GM10266 (cell line): ENCODE data around the gene NRXN3.

Experiments
- DNase-seq: peaks from one replicate; pipeline ENCODE4 v3.0.0; 2012; ENCODE audit errors: extremely low spot score
- TF ChIP-seq, protein P1 (sequence below): IDR thresholded peaks from 2 replicates; pipeline ENCODE4 v1.5.1; 2012; ENCODE audit warnings: mild to moderate bottlenecking, low read depth; ENCODE audit not compliant: control insufficient read depth, insufficient read depth; ENCODE audit errors: missing control alignments

The NRXN3 gene

DNA sequence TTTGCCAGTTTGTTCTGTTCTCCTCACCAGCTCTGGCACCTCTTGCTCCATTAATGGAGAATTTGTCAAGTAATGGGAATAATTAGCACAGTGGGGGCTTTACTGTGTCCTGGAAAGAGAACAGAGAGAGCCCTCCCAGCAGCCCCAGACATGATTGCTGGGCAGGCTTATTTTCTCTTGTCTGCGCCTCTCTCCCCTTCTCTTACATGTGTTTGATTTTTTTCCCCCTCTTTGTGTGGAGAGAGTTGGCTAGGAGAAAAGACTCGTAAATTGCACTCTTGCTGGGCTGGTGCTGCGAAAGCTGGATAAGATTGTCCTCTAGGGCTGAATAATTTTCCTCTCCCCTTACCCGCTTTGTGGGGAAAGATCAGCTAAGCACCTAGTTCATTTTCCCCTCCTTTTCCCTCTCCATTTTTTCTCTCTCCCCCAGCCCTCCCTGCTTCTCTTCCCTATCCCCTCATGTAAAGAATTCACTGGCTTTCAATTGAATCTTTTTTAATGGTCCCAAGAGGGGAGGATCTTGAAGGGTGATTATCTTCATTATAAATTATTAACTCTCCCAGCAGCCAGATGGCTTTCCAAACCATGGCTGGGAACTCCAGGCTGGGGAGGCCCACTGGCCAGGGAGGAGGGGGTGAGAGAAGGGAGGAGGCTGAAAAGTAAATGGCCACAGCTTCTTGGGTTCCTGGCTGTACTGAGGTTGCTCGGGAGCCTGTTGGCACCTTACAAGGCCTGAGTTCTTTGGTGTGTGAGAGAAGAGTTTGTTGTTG is 62.2 kb downstream of the NRXN3 start:
- DNase-seq, result no peak

DNA sequence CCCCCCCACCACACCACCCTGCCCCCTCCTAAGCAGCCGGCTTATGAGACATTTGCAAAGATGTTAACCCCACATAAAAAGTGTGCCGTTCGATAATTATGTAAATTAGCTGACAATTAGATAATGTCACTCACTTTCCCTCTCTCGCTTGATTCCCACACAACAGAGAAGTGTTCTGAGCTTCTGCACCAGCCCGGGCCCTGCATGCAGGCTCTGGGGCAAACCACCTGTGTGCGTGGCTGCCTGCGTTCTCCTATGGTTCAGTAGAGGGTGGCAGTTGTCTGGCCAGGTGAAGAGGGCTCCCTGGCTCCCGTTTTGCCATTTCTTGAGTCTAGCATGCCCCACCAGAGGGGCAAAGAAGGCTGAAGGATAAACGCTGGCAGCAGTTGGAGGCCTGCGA is 68.0 kb downstream of the NRXN3 start:
- TF ChIP-seq, protein P1, sequence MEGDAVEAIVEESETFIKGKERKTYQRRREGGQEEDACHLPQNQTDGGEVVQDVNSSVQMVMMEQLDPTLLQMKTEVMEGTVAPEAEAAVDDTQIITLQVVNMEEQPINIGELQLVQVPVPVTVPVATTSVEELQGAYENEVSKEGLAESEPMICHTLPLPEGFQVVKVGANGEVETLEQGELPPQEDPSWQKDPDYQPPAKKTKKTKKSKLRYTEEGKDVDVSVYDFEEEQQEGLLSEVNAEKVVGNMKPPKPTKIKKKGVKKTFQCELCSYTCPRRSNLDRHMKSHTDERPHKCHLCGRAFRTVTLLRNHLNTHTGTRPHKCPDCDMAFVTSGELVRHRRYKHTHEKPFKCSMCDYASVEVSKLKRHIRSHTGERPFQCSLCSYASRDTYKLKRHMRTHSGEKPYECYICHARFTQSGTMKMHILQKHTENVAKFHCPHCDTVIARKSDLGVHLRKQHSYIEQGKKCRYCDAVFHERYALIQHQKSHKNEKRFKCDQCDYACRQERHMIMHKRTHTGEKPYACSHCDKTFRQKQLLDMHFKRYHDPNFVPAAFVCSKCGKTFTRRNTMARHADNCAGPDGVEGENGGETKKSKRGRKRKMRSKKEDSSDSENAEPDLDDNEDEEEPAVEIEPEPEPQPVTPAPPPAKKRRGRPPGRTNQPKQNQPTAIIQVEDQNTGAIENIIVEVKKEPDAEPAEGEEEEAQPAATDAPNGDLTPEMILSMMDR, result no peak
- no peak for DNase-seq

More for the DNA sequence above, 62.2 kb downstream of the NRXN3 start:
- TF ChIP-seq, protein P1, result no peak

DNA sequence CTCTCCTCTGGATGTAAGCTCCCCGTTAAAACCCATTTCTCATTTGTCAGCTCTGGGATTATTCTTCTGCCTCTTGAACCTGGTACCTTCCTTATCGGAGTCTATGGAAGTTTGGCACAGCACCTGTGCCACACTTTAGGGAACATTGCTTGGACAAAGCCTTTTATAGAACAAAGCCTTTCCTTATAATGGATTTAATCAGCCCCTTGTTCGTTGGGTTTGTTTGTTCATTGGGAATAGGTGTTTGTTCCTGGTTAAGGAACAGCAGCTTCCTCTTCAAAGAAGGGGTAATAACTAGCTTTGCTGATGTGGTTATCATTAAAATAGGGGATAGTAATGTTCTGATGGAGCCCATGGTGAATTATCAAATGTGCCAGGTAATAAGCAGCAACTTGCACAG is 70.4 kb downstream of the NRXN3 start:
- DNase-seq, result no peak
- TF ChIP-seq, protein P1, result no peak

DNA sequence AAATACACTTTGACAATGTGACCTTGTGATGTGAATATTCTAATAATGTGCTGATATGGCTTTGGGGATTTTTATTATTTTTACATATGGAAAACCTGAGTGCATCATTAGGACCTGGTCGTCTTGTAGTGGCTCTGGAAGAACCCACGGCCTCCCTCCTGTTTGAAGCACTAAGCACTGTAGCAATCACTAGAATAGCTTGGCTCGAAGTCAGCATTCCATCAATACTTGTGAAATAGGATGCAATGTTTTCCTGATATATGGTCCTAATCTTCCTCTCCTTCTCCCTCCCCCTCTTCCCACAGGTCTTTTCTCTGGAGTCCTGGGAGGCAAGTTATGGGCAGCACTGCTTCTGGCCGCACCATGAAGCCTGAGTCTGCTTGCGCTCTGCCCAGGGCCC is 71.9 kb downstream of the NRXN3 start:
- DNase-seq, result no peak
- TF ChIP-seq, protein P1, result no peak

DNA sequence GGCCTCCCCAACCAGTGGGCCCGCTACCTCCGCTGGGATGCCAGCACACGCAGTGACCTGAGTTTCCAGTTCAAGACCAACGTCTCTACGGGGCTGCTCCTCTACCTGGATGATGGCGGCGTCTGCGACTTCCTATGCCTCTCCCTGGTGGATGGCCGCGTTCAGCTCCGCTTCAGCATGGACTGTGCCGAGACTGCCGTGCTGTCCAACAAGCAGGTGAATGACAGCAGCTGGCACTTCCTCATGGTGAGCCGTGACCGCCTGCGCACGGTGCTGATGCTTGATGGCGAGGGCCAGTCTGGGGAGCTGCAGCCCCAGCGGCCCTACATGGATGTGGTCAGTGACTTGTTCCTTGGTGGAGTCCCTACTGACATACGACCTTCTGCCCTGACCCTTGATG is 73.0 kb downstream of the NRXN3 start:
- TF ChIP-seq, protein P1, result no peak
- DNase-seq, result no peak

DNA sequence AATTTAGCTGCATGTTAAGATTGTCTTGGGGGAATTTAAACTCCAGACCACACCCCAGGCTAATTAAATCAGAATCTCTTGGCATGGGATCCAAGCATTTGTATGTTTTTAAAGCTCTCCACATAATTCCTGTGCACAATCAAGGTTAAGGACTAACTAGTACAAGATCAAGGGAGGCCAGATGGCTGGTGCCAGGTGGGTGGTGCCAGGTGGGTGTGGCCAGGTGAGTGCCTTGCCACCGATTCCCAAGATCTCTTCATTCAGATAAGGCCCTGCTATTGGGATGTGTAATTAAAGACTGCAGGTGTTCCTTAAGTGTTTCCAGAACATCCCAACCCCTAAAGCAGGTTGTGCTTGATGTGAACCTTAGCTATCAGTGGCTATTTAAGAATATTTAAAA is 75.1 kb downstream of the NRXN3 start:
- TF ChIP-seq, protein P1, result no peak
- DNase-seq, result no peak

DNA sequence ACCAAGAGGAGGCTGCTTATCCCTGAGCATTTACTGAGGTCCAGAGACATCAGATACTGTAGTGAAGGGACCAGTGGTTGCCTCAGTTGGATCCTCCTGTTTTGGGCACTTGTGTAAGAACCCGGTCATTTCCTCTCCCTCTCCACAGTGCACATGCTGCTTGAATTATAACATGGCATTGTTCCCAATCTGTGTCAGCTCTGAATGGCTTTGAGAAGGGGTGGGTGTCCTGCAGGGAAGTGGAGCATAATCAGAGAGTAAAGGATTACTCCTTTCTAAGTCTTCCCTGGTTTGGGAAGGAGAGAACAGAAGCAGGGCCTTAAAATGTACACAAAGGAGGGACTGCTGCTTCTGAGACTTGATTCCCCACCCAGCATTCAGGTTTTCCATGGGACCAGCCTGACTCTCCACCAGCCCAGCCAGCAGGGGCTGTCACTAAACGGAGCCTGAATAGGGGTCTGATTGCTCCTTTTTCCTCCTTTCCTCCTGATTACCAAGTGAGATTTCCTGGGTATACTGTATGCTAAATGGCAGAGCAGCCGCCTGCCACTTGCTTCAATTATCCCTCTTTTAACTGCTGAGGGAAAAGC is 78.4 kb downstream of the NRXN3 start:
- no peak for DNase-seq
- TF ChIP-seq, protein P1, result no peak
